Caco-2 (cell line): Measurements from ENCODE around the gene TYK2. TPM values are rescaled to one million over a fixed set of nuclear protein-coding genes. Genes with fewer than 3 reads are reported as not detected.
"Not testable (repeated sequence)": the region's sequence is repeated elsewhere in the genome, so short reads cannot be mapped to it uniquely, and the experiment has no call there.

ENCODE experiments used
- BruUV-seq: library from RNA; stranded (reverse); fragments of 400-500 nt; replicated peaks from 2 replicates; lab custom pipeline; 2021; lab: Mats Ljungman, UMichigan
- CTCF ChIA-PET: fragments of 300-600 bp; sonication (Branson Sonifier 250); formaldehyde crosslinking; loops from one replicate; lab custom pipeline; 2022; ENCODE audit warnings: antibody characterized with exemption; lab: Charles Lee
- POLR2A ChIA-PET: fragments of 300-600 bp; sonication (Branson Sonifier 250); formaldehyde crosslinking; loops from one replicate; lab custom pipeline; 2022; ENCODE audit warnings: antibody characterized with exemption; lab: Charles Lee
- DNase-seq, 2 experiments: peaks; one replicate each; pipeline versions ENCODE4 v3.0.0 to v3.0.0-alpha.2; 2020 to 2022
- H3K27me3 ChIP-seq: replicated peaks from 2 replicates; pipeline ENCODE4 v1.6.0; 2011; ENCODE audit warnings: low read length; ENCODE audit not compliant: control insufficient read depth, insufficient read depth
- H3K36me3 ChIP-seq: 2 replicates; pipeline ENCODE4 v1.5.1; 2011; ENCODE audit warnings: low read length; ENCODE audit not compliant: control insufficient read depth, insufficient read depth
- H3K4me1 ChIP-seq: fragments of 250-450 bp; sonication (Bioruptor Pico); 2 replicates; pipeline ENCODE4 v1.5.1; 2020; ENCODE audit warnings: mild to moderate bottlenecking
- H3K4me3 ChIP-seq: 2 replicates; pipeline ENCODE4 v1.5.1; 2011; ENCODE audit warnings: low read depth, mild to moderate bottlenecking, control low read depth, low read length
- H3K9me3 ChIP-seq: fragments of 250-450 bp; sonication (Bioruptor Pico); 2 replicates; pipeline ENCODE4 v1.5.1; 2020; ENCODE audit warnings: mild to moderate bottlenecking, moderate library complexity
- H3K27ac Mint-ChIP-seq: one replicate; pipeline ENCODE4 v1.8.0; 2022; ENCODE audit warnings: mixed read lengths; ENCODE audit not compliant: unreplicated experiment
- H3K27me3 Mint-ChIP-seq: one replicate; pipeline ENCODE4 v1.8.0; 2022; ENCODE audit warnings: mixed read lengths; ENCODE audit not compliant: insufficient read depth, unreplicated experiment
- H3K36me3 Mint-ChIP-seq: one replicate; pipeline ENCODE4 v1.8.0; 2022; ENCODE audit warnings: mild to moderate bottlenecking, mixed read lengths; ENCODE audit not compliant: insufficient read depth, unreplicated experiment
- H3K4me1 Mint-ChIP-seq: one replicate; pipeline ENCODE4 v1.8.0; 2022; ENCODE audit warnings: low read depth, mixed read lengths; ENCODE audit not compliant: unreplicated experiment
- H3K4me3 Mint-ChIP-seq: one replicate; pipeline ENCODE4 v1.8.0; 2022; ENCODE audit warnings: mild to moderate bottlenecking, moderate library complexity, mixed read lengths; ENCODE audit not compliant: unreplicated experiment
- H3K9me3 Mint-ChIP-seq: one replicate; pipeline ENCODE4 v1.8.0; 2022; ENCODE audit warnings: mixed read lengths; ENCODE audit not compliant: unreplicated experiment
- CTCF ChIP-seq, 2 experiments: fragments of 200-600 bp in 1 of 2; IDR thresholded peaks; 1 replicate in 1 of 2; 2 replicates in 1 of 2; pipeline versions ENCODE4 v1.5.1 to v1.8.0; 2011 to 2022; ENCODE audit warnings: antibody characterized with exemption in 1 of 2, control low read depth in 1 of 2, inconsistent platforms in 1 of 2, low read depth in 1 of 2, low read length in 1 of 2, mild to moderate bottlenecking in 1 of 2, moderate library complexity in 1 of 2; ENCODE audit not compliant: insufficient read depth in 1 of 2, severe bottlenecking in 1 of 2, unreplicated experiment in 1 of 2
- intact Hi-C: fragments of 100-400 bp; cut with micrococcal nuclease; formaldehyde crosslinking; loops from one replicate; pipeline ENCODE4 v1.10.0; 2022; ENCODE audit not compliant: unreplicated experiment
- total RNA-seq: library from RNA; stranded (reverse); gene quantifications from 2 replicates; pipeline ENCODE4 v1.2.3, GENCODE V29; 2022

TYK2 gene
- total RNA-seq, 1 experiment from 2014 or later, result 134 TPM

- Mint-ChIP-seq H3K27me3 (no peaks in the 10 kb centered on the region), H3K4me3 (no peak overlapping the region), H3K36me3 (peaks cover 20% of the 10 kb centered on the region), H3K4me1 (no peaks in the 10 kb centered on the region), H3K9me3 (no peaks in the 10 kb centered on the region), H3K27ac (no peak overlapping the region)
- CTCF ChIA-PET, result interaction anchor here (0.6 kb wide), 1 partner anchor 85 kb away, joined by 3 read pairs; no protein-coding TSS in a partner anchor
- intact Hi-C loops, result no loop called here
- Histone ChIP-seq H3K9me3 (no peaks in the 10 kb centered on the region), H3K4me1 (0 out of 2 replicates have a peak, but pooled peaks cover 2% of the 10 kb centered on the region), H3K4me3 (no peak overlapping the region), H3K27me3 (no peaks in the 10 kb centered on the region), H3K36me3 (no peaks in the 10 kb centered on the region)
- BruUV-seq, result no TSS peak
- no peak for TF ChIP-seq CTCF (IDR thresholded peaks at IDR 0.05; ENCODE audit: insufficient read depth in 1 of 2, low read depth in 1 of 2, low read length in 1 of 2, severe bottlenecking in 1 of 2, unreplicated experiment in 1 of 2)
- no peak for DNase-seq
- POLR2A ChIA-PET, result interaction anchor here (0.6 kb wide), 1 partner anchor 42 kb away, joined by 3 read pairs; no protein-coding TSS in a partner anchor
Measured at GRCh38 chr19:10384580-10384979, 4.2 kb upstream of the TYK2 start.

- H3K9me3 Mint-ChIP-seq, H3K9me3 ChIP-seq, intact Hi-C loops, H3K4me1 Mint-ChIP-seq, H3K4me1 ChIP-seq, H3K27me3 ChIP-seq, POLR2A ChIA-PET, H3K27me3 Mint-ChIP-seq, BruUV-seq, DNase-seq, H3K27ac Mint-ChIP-seq, H3K4me3 ChIP-seq, H3K36me3 ChIP-seq, H3K4me3 Mint-ChIP-seq: not testable (repeated sequence)
- CTCF ChIA-PET, result interaction anchor here (0.8 kb wide), 1 partner anchor 113 kb away, joined by 5 read pairs; no protein-coding TSS in a partner anchor
- peaks cover 22% of the 10 kb centered on the region for H3K36me3 Mint-ChIP-seq
Measured at GRCh38 chr19:10383223-10383499, 2.8 kb upstream of the TYK2 start.

- CTCF ChIA-PET, result interaction anchor here (0.6 to 1.8 kb wide), 11 partner anchors 9 to 484 kb away, joined by 3 to 18 read pairs (median 4); partner anchors contain the start of genes CDC37, ICAM1 and ICAM5
- Mint-ChIP-seq H3K27ac (peak overlapping the region; percentile 95), H3K27me3 (no peaks in the 10 kb centered on the region), H3K36me3 (peaks cover 27% of the 10 kb centered on the region), H3K9me3 (no peaks in the 10 kb centered on the region), H3K4me1 (peaks cover 8% of the 10 kb centered on the region), H3K4me3 (peak overlapping the region; percentile 85)
- H3K9me3 ChIP-seq, result no peaks in the 10 kb centered on the region
- H3K36me3 ChIP-seq, result peaks cover 1% of the 10 kb centered on the region; the same call in 1 of the 2 replicates
- POLR2A ChIA-PET, result interaction anchor here (0.5 to 1.9 kb wide), 12 partner anchors 9 to 1935 kb away, joined by 3 to 10 read pairs (median 4); partner anchors contain the start of genes ICAM1, ICAM5 and RAVER1
- peak overlapping the region; percentile 96 for H3K4me3 ChIP-seq
- BruUV-seq, result TSS peak; percentile 88
- intact Hi-C loops, result loop anchor here (1.0 to 2.0 kb wide), 3 partner anchors 22 to 111 kb away; partner anchors contain the start of gene RAVER1
- TF ChIP-seq CTCF (IDR thresholded peaks at IDR 0.05; ENCODE audit: insufficient read depth in 1 of 2, low read depth in 1 of 2, low read length in 1 of 2, severe bottlenecking in 1 of 2, unreplicated experiment in 1 of 2), result no peak
- H3K27me3 ChIP-seq, result no peaks in the 10 kb centered on the region
- DNase-seq, result no peak
- peaks cover 8% of the 10 kb centered on the region for H3K4me1 ChIP-seq
Measured at GRCh38 chr19:10379880-10380312, 476 bp downstream of the TYK2 start.
